Fibroblast of lung (primary cell): ENCODE measurements around the gene ZNF423. TPM values are rescaled to one million over a fixed set of nuclear protein-coding genes. Genes with fewer than 3 reads are reported as not detected.

Experiments
- DNase-seq, 2 donors: peaks; one replicate each; pipeline versions ENCODE4 v3.0.0 to v3.0.0-alpha.2; 2010; ENCODE audit warnings: low read depth in 2 of 2
- H2AFZ ChIP-seq: 2 replicates; pipeline ENCODE4 v1.5.1; 2012; ENCODE audit warnings: low read length, control low read depth, inconsistent platforms
- H3K27ac ChIP-seq: 2 replicates; pipeline ENCODE4 v1.5.1; 2011; ENCODE audit warnings: low read length, control low read depth; ENCODE audit not compliant: insufficient read depth
- H3K27me3 ChIP-seq: 2 replicates; pipeline ENCODE4 v1.5.1; 2011; ENCODE audit warnings: mild to moderate bottlenecking, low read length; ENCODE audit not compliant: control insufficient read depth, insufficient read depth
- H3K36me3 ChIP-seq: 2 replicates; pipeline ENCODE4 v1.5.1; 2011; ENCODE audit warnings: low read length; ENCODE audit not compliant: control insufficient read depth, insufficient read depth
- H3K4me1 ChIP-seq: 2 replicates; pipeline ENCODE4 v1.5.1; 2011; ENCODE audit warnings: low read length; ENCODE audit not compliant: control insufficient read depth, insufficient read depth; ENCODE audit errors: extremely low read depth
- H3K4me2 ChIP-seq: 2 replicates; pipeline ENCODE4 v1.5.1; 2011; ENCODE audit warnings: low read length, control low read depth; ENCODE audit not compliant: insufficient read depth; ENCODE audit errors: extremely low read depth
- H3K4me3 ChIP-seq, 4 experiments: fragments of 200-600 bp in 1 of 4; sonication (generic) in 1 of 4; replicated peaks in 1 of 4; 2 replicates each; pipeline ENCODE4 v1.5.1; 2011 to 2016; ENCODE audit warnings: low read length in 4 of 4, low read depth in 3 of 4, mild to moderate bottlenecking in 3 of 4, control low read depth in 2 of 4, inconsistent platforms in 1 of 4, mixed read lengths in 1 of 4; ENCODE audit not compliant: insufficient read depth in 1 of 4; ENCODE audit errors: control extremely low read depth in 1 of 4
- H3K79me2 ChIP-seq: 2 replicates; pipeline ENCODE4 v1.5.1; 2012; ENCODE audit warnings: mild to moderate bottlenecking, low read length, inconsistent platforms; ENCODE audit not compliant: control insufficient read depth, insufficient read depth
- H3K9ac ChIP-seq: 2 replicates; pipeline ENCODE4 v1.5.1; 2011; ENCODE audit warnings: mild to moderate bottlenecking, low read length, control low read depth; ENCODE audit not compliant: insufficient read depth
- H3K9me3 ChIP-seq: 2 replicates; pipeline ENCODE4 v1.5.1; 2012; ENCODE audit warnings: low read depth, low read length; ENCODE audit not compliant: control insufficient read depth, insufficient read depth
- H4K20me1 ChIP-seq: 2 replicates; pipeline ENCODE4 v1.5.1; 2011; ENCODE audit warnings: low read length; ENCODE audit not compliant: control insufficient read depth, insufficient read depth; ENCODE audit errors: extremely low read depth
- EZH2 ChIP-seq: IDR thresholded peaks from 2 replicates; pipeline ENCODE4 v1.5.1; 2012; ENCODE audit warnings: low read length, control low read depth, mild to moderate bottlenecking; ENCODE audit errors: missing control alignments
- polyA plus RNA-seq, 2 donors: library from polyadenylated mRNA; depleted of rRNA in 1 of 2; stranded (reverse) in 1 of 2; unstranded in 1 of 2; fragments of >200 nt; gene quantifications; 2 replicates each; pipeline ENCODE4 v1.2.1, GENCODE V29; 2011 to 2012; ENCODE audit warnings: missing spikeins in 1 of 2
- total RNA-seq: library from RNA; depleted of rRNA; stranded (reverse); fragments of >200 nt; gene quantifications from 2 replicates; pipeline ENCODE4 v1.2.1, GENCODE V29; 2014
- TF ChIP-seq, protein P1 (sequence below), 2 donors: IDR thresholded peaks in 1 of 2; conservative IDR thresholded peaks in 1 of 2; 1 replicate in 1 of 2; 2 replicates in 1 of 2; pipeline ENCODE4 v1.5.1; 2011 to 2012; ENCODE audit warnings: low read length in 2 of 2, control low read depth in 1 of 2, inconsistent platforms in 1 of 2, low read depth in 1 of 2, mild to moderate bottlenecking in 1 of 2

Gene ZNF423
- total and polyA plus RNA-seq, 2 donors (not counting 1 experiment from before 2014, with no cell fraction given): 0.07 to 0.17 TPM

DNA sequence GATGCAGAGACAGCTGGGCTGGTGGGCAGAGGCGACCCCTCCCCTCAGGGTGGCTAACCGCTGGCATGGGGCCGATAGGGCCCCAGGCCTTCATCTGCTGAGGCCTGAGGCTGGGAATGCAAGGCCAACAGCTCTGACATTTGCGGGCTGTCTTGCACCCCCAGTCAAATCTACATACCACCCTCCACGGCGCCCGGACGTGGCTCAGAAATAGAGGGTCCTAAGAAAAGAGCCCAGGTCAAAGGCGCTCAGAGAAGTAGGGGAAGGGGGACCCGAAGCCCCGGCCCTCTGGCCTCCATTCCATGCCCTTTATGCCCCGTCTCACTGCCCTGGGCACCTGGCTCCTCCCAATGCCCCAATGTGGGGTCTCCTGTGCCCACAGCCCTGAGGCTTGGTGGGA lies 340.1 kb downstream of the ZNF423 start:
- no peak overlapping the region for H3K4me3 ChIP-seq
- no peak overlapping the region for H3K4me2 ChIP-seq
- no peaks in the 10 kb centered on the region for H3K79me2 ChIP-seq
- no peak overlapping the region for H2AFZ ChIP-seq
- H4K20me1 ChIP-seq: no peaks in the 10 kb centered on the region
- no peaks in the 10 kb centered on the region for H3K27me3 ChIP-seq
- no peak overlapping the region for H3K9ac ChIP-seq
- no peaks in the 10 kb centered on the region for H3K36me3 ChIP-seq
- no peaks in the 10 kb centered on the region for H3K4me1 ChIP-seq
- no peak overlapping the region for H3K27ac ChIP-seq
- TF ChIP-seq, protein P1, sequence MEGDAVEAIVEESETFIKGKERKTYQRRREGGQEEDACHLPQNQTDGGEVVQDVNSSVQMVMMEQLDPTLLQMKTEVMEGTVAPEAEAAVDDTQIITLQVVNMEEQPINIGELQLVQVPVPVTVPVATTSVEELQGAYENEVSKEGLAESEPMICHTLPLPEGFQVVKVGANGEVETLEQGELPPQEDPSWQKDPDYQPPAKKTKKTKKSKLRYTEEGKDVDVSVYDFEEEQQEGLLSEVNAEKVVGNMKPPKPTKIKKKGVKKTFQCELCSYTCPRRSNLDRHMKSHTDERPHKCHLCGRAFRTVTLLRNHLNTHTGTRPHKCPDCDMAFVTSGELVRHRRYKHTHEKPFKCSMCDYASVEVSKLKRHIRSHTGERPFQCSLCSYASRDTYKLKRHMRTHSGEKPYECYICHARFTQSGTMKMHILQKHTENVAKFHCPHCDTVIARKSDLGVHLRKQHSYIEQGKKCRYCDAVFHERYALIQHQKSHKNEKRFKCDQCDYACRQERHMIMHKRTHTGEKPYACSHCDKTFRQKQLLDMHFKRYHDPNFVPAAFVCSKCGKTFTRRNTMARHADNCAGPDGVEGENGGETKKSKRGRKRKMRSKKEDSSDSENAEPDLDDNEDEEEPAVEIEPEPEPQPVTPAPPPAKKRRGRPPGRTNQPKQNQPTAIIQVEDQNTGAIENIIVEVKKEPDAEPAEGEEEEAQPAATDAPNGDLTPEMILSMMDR (conservative IDR thresholded peaks at IDR 0.05 in 1 of 2, IDR thresholded peaks at IDR 0.05 in 1 of 2; ENCODE audit: low read depth in 1 of 2, low read length in 2 of 2): no peak
- no peak for TF ChIP-seq EZH2
- no peaks in the 10 kb centered on the region for H3K9me3 ChIP-seq
- DNase-seq: no peak

DNA sequence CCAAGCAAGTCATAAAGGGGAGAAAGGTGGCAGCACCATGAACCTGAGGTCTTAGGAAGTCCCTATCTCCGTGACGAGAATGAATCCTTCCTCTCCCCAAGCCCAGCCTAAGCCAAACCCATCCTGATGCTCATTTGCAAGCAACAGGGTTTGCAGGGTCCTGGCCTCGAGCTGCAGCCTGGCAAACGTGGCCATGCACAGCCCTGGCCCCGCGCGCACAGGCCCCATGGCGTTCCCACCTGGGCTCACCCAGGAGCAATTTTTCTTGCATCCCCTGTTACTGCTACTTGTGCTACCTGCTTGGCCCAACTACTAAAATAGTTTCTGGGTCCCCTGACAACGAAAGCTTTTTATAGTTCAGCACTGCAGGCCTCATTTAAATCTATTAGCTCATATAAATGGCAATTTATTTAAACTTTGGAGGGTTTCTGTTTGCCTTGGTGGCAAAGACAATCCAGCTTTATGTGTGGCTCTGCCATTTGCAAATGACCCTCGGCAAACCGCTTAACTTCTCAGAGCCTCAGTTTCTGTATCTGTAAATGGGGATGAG lies 340.8 kb downstream of the ZNF423 start:
- Histone ChIP-seq H3K9ac (no peak overlapping the region), H3K27me3 (no peaks in the 10 kb centered on the region), H2AFZ (no peak overlapping the region), H3K36me3 (no peaks in the 10 kb centered on the region), H4K20me1 (no peaks in the 10 kb centered on the region), H3K4me3 (no peak overlapping the region), H3K79me2 (no peaks in the 10 kb centered on the region), H3K9me3 (no peaks in the 10 kb centered on the region), H3K4me2 (no peak overlapping the region), H3K4me1 (no peaks in the 10 kb centered on the region), H3K27ac (no peak overlapping the region)
- TF ChIP-seq EZH2: no peak
- TF ChIP-seq, protein P1 (conservative IDR thresholded peaks at IDR 0.05 in 1 of 2, IDR thresholded peaks at IDR 0.05 in 1 of 2; ENCODE audit: low read depth in 1 of 2, low read length in 2 of 2): no peak
- DNase-seq: no peak

GRCh38 chr16:49514073-49514980 lies 341.6 kb downstream of the ZNF423 start:
- Histone ChIP-seq H3K4me3 (no peak overlapping the region), H3K79me2 (no peaks in the 10 kb centered on the region), H3K36me3 (no peaks in the 10 kb centered on the region), H3K9ac (no peak overlapping the region), H2AFZ (no peak overlapping the region), H4K20me1 (no peaks in the 10 kb centered on the region), H3K4me1 (no peaks in the 10 kb centered on the region), H3K4me2 (no peak overlapping the region), H3K27me3 (no peaks in the 10 kb centered on the region), H3K9me3 (no peaks in the 10 kb centered on the region), H3K27ac (no peak overlapping the region)
- no peak for TF ChIP-seq EZH2
- TF ChIP-seq, protein P1 (conservative IDR thresholded peaks at IDR 0.05 in 1 of 2, IDR thresholded peaks at IDR 0.05 in 1 of 2; ENCODE audit: low read depth in 1 of 2, low read length in 2 of 2): no peak
- DNase-seq: no peak
